GM19463 (cell line): ENCODE measurements around the gene NRXN3.

Source experiments
- ATAC-seq: cut with Tn5 transposase; IDR thresholded peaks from one replicate; pipeline ENCODE4 v1.9.1; 2021; ENCODE audit warnings: mild to moderate bottlenecking, moderate library complexity; ENCODE audit not compliant: unreplicated experiment

The NRXN3 gene

GRCh38 chr14:79304279-79304678 lies 1134.1 kb downstream of the NRXN3 start:
- ATAC-seq: no peak

- ATAC-seq: no peak
These were observed 1136.4 kb downstream of the NRXN3 start for GRCh38 chr14:79306546-79306945.

- no peak for ATAC-seq
These were observed 1148.2 kb downstream of the NRXN3 start for GRCh38 chr14:79318371-79318770.

GRCh38 chr14:79320561-79320960 lies 1150.4 kb downstream of the NRXN3 start:
- no peak for ATAC-seq

GRCh38 chr14:79321070-79321469 lies 1150.9 kb downstream of the NRXN3 start:
- ATAC-seq: no peak

GRCh38 chr14:79325071-79325470 lies 1154.9 kb downstream of the NRXN3 start:
- no peak for ATAC-seq

- ATAC-seq: no peak
These were observed 1155.4 kb downstream of the NRXN3 start for GRCh38 chr14:79325557-79325956.

GRCh38 chr14:79328863-79329262 lies 1158.7 kb downstream of the NRXN3 start:
- ATAC-seq: no peak

GRCh38 chr14:79331830-79332229 lies 1161.7 kb downstream of the NRXN3 start:
- no peak for ATAC-seq

- no peak for ATAC-seq
These were observed 1162.5 kb downstream of the NRXN3 start for GRCh38 chr14:79332504-79333197.

- no peak for ATAC-seq
These were observed 1163.0 kb downstream of the NRXN3 start for GRCh38 chr14:79333198-79333546.

- no peak for ATAC-seq
These were observed 1164.1 kb downstream of the NRXN3 start for GRCh38 chr14:79334272-79334671.

- ATAC-seq: no peak
These were observed 1167.6 kb downstream of the NRXN3 start for GRCh38 chr14:79337761-79338160.

- ATAC-seq: no peak
These were observed 1172.8 kb downstream of the NRXN3 start for GRCh38 chr14:79342942-79343341.

- ATAC-seq: no peak
These were observed 1180.8 kb downstream of the NRXN3 start for GRCh38 chr14:79351011-79351410.

- no peak for ATAC-seq
These were observed 1182.0 kb downstream of the NRXN3 start for GRCh38 chr14:79352076-79352630.

- ATAC-seq: no peak
These were observed 1184.2 kb downstream of the NRXN3 start for GRCh38 chr14:79354336-79354735.

- no peak for ATAC-seq
These were observed 1185.9 kb downstream of the NRXN3 start for GRCh38 chr14:79356040-79356439.

- ATAC-seq: no peak
These were observed 1187.1 kb downstream of the NRXN3 start for GRCh38 chr14:79357307-79357706.

GRCh38 chr14:79363291-79363690 lies 1193.1 kb downstream of the NRXN3 start:
- no peak for ATAC-seq

GRCh38 chr14:79369359-79370332 lies 1199.5 kb downstream of the NRXN3 start:
- no peak for ATAC-seq

GRCh38 chr14:79370969-79371368 lies 1200.8 kb downstream of the NRXN3 start:
- ATAC-seq: no peak
